Neural cell (in vitro differentiated cells): ENCODE measurements around the gene SUCLG2.

Experiments used
- EP300 ChIP-seq: fragments of 450-650 bp; conservative IDR thresholded peaks from 2 replicates; pipeline ENCODE4 v1.6.1; 2014; ENCODE audit warnings: antibody characterized with exemption, mild to moderate bottlenecking, moderate library complexity; ENCODE audit not compliant: poor library complexity, severe bottlenecking
- EZH2 ChIP-seq: fragments of 200-600, 300-800 bp; shearing (Covaris generic), sonication (generic); IDR thresholded peaks from 2 replicates; pipeline ENCODE4 v1.6.1; 2014; ENCODE audit warnings: antibody characterized with exemption, low read length, borderline replicate concordance, mild to moderate bottlenecking; ENCODE audit not compliant: insufficient read depth, poor library complexity, severe bottlenecking
- MXI1 ChIP-seq: fragments of 450-650 bp; conservative IDR thresholded peaks from 2 replicates; pipeline ENCODE4 v1.6.1; 2014; ENCODE audit warnings: antibody characterized with exemption, mild to moderate bottlenecking; ENCODE audit not compliant: poor library complexity, severe bottlenecking
- POLR2AphosphoS5 ChIP-seq: IDR thresholded peaks from 2 replicates; pipeline ENCODE4 v1.6.1; 2012
- TF ChIP-seq, protein P1 (sequence below): fragments of 450-650 bp; IDR thresholded peaks from 2 replicates; pipeline ENCODE4 v1.5.1; 2014; ENCODE audit warnings: antibody characterized with exemption, mild to moderate bottlenecking, moderate library complexity; ENCODE audit not compliant: poor library complexity, severe bottlenecking

DNA sequence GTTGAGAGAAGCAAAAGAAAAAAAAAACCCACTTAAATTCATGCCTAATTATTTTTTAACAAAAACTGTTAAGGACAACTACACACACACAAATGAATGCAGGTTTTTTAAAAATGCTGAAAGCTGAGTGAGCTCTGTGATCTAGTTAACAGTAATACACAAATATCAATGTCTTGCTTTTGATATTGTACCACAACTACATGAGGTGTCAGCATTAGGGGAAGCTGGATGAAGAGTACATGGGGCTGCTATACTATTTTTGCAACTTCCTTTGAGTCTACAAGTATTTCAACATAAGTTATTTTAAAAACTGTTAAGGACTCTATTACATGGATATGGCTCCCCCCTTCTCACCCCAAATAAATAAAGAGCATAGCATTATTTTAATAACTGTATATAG, 44.7 kb downstream of the SUCLG2 start:
- TF ChIP-seq, protein P1, sequence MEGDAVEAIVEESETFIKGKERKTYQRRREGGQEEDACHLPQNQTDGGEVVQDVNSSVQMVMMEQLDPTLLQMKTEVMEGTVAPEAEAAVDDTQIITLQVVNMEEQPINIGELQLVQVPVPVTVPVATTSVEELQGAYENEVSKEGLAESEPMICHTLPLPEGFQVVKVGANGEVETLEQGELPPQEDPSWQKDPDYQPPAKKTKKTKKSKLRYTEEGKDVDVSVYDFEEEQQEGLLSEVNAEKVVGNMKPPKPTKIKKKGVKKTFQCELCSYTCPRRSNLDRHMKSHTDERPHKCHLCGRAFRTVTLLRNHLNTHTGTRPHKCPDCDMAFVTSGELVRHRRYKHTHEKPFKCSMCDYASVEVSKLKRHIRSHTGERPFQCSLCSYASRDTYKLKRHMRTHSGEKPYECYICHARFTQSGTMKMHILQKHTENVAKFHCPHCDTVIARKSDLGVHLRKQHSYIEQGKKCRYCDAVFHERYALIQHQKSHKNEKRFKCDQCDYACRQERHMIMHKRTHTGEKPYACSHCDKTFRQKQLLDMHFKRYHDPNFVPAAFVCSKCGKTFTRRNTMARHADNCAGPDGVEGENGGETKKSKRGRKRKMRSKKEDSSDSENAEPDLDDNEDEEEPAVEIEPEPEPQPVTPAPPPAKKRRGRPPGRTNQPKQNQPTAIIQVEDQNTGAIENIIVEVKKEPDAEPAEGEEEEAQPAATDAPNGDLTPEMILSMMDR, result no peak
- no peak for TF ChIP-seq EP300
- no peak for TF ChIP-seq MXI1
- TF ChIP-seq EZH2, result no peak
- no peak for TF ChIP-seq POLR2AphosphoS5
